ENCODE data around the gene SSUH2. TPM values are rescaled to one million over a fixed set of nuclear protein-coding genes. Genes with fewer than 3 reads are reported as not detected.

The SSUH2 gene
- total RNA-seq, 3 donors from 2014 or later = 3.7 to 5.3 (median 4.5) TPM

DNA sequence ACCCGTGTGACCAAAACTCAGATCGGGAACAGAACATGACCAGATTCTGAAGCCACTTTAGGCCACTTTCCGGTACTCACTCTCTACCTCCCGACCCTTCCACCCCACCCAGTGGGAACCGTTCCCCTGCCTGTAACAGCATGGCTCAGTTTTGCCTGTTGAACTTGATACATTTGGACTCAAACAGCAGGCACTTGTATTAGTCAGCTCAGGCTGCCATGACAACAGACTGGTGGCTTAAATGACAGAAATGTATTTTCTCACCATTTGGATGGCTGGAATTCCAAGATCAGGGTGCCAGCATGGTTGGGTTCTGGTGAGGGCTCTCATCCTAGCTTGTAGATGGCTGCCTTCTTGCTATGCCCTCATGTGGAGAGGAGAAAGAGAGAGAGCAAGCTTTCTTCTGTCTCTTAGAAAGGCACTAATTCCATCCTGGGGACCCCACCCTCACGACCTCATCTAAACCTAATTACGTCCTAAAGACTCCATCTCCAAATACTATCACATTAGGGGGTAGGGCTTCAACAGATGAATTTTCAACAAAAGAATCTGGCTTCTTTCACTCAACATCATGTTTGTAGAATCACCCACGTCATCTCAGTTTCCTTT lies 9.3 kb upstream of the SSUH2 start:
- H3K4me1 ChIP-seq (ENCODE audit: low read depth) = peaks cover 7% of the 10 kb centered on the region
- H3K9me3 ChIP-seq = no peaks in the 10 kb centered on the region
- DNase-seq (no peak), ATAC-seq (no peak)
- intact Hi-C loops (cut with DNase I, micrococcal nuclease) = no loop called here
- H3K4me3 ChIP-seq = no peak overlapping the region
- H3K36me3 ChIP-seq (ENCODE audit: low read depth) = no peaks in the 10 kb centered on the region
- TF ChIP-seq, protein P1, sequence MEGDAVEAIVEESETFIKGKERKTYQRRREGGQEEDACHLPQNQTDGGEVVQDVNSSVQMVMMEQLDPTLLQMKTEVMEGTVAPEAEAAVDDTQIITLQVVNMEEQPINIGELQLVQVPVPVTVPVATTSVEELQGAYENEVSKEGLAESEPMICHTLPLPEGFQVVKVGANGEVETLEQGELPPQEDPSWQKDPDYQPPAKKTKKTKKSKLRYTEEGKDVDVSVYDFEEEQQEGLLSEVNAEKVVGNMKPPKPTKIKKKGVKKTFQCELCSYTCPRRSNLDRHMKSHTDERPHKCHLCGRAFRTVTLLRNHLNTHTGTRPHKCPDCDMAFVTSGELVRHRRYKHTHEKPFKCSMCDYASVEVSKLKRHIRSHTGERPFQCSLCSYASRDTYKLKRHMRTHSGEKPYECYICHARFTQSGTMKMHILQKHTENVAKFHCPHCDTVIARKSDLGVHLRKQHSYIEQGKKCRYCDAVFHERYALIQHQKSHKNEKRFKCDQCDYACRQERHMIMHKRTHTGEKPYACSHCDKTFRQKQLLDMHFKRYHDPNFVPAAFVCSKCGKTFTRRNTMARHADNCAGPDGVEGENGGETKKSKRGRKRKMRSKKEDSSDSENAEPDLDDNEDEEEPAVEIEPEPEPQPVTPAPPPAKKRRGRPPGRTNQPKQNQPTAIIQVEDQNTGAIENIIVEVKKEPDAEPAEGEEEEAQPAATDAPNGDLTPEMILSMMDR (IDR thresholded peaks at IDR 0.05) = no peak

DNA sequence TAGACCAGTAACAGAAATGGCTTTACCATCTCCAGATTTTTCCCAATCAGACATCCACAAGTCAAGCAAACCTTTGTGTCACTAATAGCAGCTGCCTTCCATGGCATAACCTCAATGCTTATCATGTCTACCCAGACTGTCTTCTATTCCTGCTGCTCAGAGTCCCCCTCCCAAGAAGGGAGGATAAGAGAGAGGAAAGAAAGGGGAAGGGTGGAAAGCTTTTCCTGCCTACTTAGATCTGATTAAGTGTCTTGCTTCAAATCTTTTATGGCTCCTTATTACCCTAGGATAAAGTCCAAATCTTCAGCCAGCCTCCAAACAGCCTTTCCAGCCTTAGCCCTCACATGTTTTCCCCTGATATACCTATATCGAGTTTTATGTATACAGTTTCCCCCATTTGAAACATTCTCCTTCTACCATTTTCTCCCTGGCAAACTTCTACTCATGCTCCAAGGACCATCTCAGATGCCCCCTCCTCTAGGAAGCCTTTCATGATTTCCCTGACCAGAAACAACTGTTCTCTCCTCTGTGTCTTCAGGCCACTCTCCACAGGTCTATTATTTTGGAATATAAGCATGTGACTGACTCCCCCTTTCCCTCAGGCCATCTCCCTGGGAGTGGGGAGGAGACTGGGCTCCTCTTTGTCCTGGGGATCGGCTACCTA lies 7.9 kb upstream of the SSUH2 start:
- Histone ChIP-seq H3K4me1 (ENCODE audit: low read depth) (no peaks in the 10 kb centered on the region), H3K9me3 (no peaks in the 10 kb centered on the region), H3K4me3 (no peak overlapping the region), H3K36me3 (ENCODE audit: low read depth) (no peaks in the 10 kb centered on the region)
- intact Hi-C loops (cut with DNase I, micrococcal nuclease) = no loop called here
- TF ChIP-seq, protein P1 (IDR thresholded peaks at IDR 0.05) = no peak
- ATAC-seq (peak; percentile 79), DNase-seq (no peak)

DNA sequence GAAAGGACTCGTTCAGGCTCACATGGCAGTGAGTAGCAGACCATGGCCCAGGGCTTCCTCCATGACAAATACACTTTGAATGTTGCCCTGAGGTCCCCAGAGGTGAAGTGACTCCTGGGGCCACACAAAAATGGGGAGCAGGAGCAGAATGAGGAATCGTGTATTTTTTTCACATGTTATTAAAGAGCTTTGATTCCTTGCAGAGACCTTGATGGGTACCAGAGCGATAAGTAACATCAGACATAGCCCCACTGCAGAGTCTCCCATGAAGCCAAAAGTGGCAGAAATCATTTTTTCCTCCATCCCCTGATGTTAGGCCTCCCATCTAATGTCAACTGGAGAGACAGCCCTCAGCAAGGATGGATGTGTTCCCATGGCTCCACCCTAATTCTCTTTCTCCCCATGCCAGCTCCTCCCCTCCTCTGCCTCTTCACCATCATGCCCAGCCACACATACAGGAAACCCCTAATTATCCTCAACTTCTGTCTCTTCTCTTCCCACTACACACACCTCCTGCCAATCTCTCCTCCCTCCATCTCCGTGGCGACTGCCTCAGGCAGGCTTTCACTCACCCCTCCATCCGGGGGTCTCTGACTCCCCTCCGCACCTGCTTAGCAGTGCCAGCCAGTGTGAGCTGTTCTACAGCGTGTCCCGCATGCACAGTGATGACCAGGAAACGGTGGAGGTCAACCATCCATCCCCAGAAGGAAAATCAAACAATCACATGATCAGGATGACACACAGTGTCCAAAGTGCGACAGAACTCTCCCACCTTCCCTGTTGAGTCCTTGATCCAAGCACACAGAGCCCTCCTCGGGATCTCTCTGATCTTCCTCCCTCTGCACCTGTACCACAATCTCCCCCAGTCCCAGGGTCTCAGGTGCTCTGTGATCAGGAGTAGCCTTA lies 7.1 kb upstream of the SSUH2 start:
- no peaks in the 10 kb centered on the region for H3K4me1 ChIP-seq (ENCODE audit: low read depth)
- no peak overlapping the region for H3K4me3 ChIP-seq
- no peaks in the 10 kb centered on the region for H3K36me3 ChIP-seq (ENCODE audit: low read depth)
- H3K9me3 ChIP-seq = no peaks in the 10 kb centered on the region
- TF ChIP-seq, protein P1 (IDR thresholded peaks at IDR 0.05) = no peak
- DNase-seq = peak in 2 of 3 donors; percentile 12 to 35
- peak; percentile 93 for ATAC-seq
- intact Hi-C loops (cut with DNase I, micrococcal nuclease) = no loop called here

DNA sequence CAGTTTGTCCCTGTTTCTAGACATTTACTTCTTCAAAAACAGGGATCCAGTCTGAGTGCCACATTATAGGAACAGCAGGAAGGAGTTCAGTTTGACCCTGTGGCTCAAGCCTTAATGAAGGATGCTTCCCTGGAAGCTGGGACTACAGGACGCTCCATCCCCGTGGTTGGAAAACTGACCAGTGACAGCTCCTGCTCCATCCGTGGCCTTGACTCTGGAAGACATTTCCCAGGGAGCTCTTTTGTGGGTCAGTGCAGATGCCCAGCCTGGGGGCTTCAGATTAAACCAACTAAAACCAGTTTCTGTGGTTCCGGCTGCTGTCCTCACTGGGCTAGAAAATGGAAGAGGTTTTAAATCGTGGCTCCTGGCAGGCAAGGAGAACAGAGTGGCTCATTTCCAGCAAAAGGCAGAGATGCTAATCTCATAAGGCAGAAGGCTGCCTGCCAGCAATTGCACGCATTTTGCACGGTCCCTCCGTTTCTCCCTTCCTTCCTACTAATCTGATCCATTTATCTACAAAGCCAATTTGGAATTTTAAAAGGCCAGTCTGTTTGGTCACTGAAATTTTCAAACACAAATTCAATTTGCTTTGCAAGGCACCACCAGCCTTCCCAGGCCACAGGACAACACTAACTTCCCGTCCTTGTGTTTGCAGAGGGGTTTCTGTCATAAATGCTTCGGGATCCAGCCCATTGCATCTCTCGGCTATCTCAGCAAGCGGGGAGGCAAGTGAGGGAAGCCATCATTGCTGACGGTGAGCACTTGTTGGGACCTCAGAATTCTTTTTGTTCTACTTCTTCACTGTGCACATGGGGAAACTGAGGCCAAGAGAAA lies 6.2 kb upstream of the SSUH2 start:
- no peak for ATAC-seq
- TF ChIP-seq, protein P1 (IDR thresholded peaks at IDR 0.05) = no peak

DNA sequence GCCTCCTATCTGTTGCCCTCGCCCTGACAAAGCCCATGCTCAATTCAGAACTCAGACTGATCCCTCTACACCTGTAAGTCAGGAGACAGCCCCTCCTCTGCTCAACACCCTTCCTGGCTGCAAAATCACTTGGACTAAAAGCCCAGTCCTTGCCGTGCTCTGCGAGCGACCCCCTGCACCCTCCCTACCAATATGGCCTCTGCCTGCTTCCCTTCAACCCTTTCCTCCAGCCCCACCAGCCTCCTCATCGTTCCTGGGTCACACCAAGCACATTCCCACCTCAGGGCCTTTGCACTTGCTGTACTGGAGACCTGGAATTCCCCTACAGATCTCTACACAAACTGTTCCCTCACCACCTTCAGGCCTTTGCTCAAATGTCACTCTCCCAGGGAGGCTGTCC lies 5.2 kb upstream of the SSUH2 start:
- no peak overlapping the region for H3K4me3 ChIP-seq
- no peaks in the 10 kb centered on the region for H3K9me3 ChIP-seq
- DNase-seq (no peak), ATAC-seq (no peak)
- H3K36me3 ChIP-seq (ENCODE audit: low read depth) = no peaks in the 10 kb centered on the region
- H3K4me1 ChIP-seq (ENCODE audit: low read depth) = no peaks in the 10 kb centered on the region
- TF ChIP-seq, protein P1 (IDR thresholded peaks at IDR 0.05) = no peak
- intact Hi-C loops (cut with DNase I, micrococcal nuclease) = no loop called here

More for the DNA sequence above, 6.2 kb upstream of the SSUH2 start:
- Histone ChIP-seq H3K9me3 (no peaks in the 10 kb centered on the region), H3K4me1 (ENCODE audit: low read depth) (no peaks in the 10 kb centered on the region), H3K36me3 (ENCODE audit: low read depth) (no peaks in the 10 kb centered on the region), H3K4me3 (no peak overlapping the region)
- no peak for DNase-seq
- intact Hi-C loops (cut with DNase I, micrococcal nuclease) = no loop called here

Data from mucosa of descending colon (tissue), 3 donors.